Activated T-helper 17 cell treated with anti-CD3 and anti-CD28 coated beads, Interleukin-2, amount 50 U/mL, for 72 hours (primary cell): ENCODE data around the gene PRKCH. TPM values are rescaled to one million over a fixed set of nuclear protein-coding genes. Genes with fewer than 3 reads are reported as not detected.
"Not testable (repeated sequence)": the region's sequence is repeated elsewhere in the genome, so short reads cannot be mapped to it uniquely, and the experiment has no call there.

Experiments used
- ATAC-seq: fragments of 150-1000 bp; cut with Tn5 transposase; replicated peaks from 2 replicates; pipeline ENCODE4 v1.10.0; 2021; ENCODE audit warnings: mild to moderate bottlenecking, moderate library complexity
- H3K27ac Mint-ChIP-seq: one replicate; pipeline ENCODE4 v1.8.0; 2022; ENCODE audit warnings: mixed read lengths
- H3K27me3 Mint-ChIP-seq: one replicate; pipeline ENCODE4 v1.8.0; 2022; ENCODE audit warnings: mixed read lengths
- H3K36me3 Mint-ChIP-seq: one replicate; pipeline ENCODE4 v1.8.0; 2022; ENCODE audit warnings: low read depth, mild to moderate bottlenecking, mixed read lengths
- H3K4me1 Mint-ChIP-seq: one replicate; pipeline ENCODE4 v1.8.0; 2022; ENCODE audit warnings: mixed read lengths
- H3K4me3 Mint-ChIP-seq: one replicate; pipeline ENCODE4 v1.8.0; 2022; ENCODE audit warnings: mild to moderate bottlenecking, mixed read lengths
- H3K9me3 Mint-ChIP-seq: one replicate; pipeline ENCODE4 v1.8.0; 2022; ENCODE audit warnings: mixed read lengths
- total RNA-seq, 2 donors: library from RNA; stranded (reverse); gene quantifications; one replicate each; pipeline ENCODE4 v1.2.3, GENCODE V29; 2022

PRKCH gene
- total RNA-seq, 2 donors from 2014 or later = 127 to 148 TPM

DNA sequence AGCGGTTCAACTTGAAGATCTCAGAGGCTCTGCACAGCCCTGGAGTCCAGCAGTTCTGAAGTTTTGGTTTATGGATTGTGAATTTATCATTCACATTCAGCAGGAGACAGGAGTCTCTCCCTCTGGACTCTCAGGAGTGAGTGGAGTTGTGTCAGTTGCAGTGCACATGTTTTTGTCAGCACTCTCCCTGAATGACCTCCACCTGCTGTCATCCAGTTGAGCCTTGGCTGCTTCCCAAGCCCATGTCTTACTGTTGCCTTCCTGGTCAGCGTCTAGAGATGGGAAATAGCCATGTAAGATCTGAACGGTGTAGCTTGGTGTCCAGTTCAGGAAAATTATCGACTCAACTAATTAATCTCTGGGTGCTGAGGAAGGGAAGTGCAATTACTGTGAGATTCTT, 133.2 kb downstream of the PRKCH start:
- Mint-ChIP-seq H3K36me3 (peaks cover 100% of the 10 kb centered on the region), H3K27me3 (no peaks in the 10 kb centered on the region), H3K4me3 (peak overlapping the region; percentile 89), H3K4me1 (peaks cover 83% of the 10 kb centered on the region), H3K27ac (peak overlapping the region; percentile 89), H3K9me3 (no peaks in the 10 kb centered on the region)
- ATAC-seq = no peak

DNA sequence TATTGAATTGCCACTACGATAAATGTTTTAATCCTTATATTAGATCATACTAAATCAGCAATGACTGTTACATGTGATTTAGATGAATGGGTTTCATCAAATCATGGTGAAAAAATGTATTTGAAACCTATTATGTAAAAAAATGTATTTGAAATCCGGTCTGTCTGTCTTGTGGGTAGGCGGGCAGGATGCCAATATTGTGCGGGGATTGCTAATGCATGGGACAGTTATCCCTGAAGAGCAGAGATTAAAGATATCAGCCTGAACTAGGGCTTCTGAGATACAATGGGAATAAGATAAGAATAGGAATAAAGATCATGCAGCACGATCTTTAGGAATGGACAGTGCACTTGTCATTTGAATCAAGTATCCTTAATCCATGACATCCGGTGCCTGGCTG, 134.0 kb downstream of the PRKCH start:
- no peak for ATAC-seq
- Mint-ChIP-seq H3K9me3 (no peaks in the 10 kb centered on the region), H3K36me3 (peaks cover 100% of the 10 kb centered on the region), H3K4me3 (peak overlapping the region; percentile 89), H3K4me1 (peaks cover 75% of the 10 kb centered on the region), H3K27me3 (no peaks in the 10 kb centered on the region), H3K27ac (no peak overlapping the region)

DNA sequence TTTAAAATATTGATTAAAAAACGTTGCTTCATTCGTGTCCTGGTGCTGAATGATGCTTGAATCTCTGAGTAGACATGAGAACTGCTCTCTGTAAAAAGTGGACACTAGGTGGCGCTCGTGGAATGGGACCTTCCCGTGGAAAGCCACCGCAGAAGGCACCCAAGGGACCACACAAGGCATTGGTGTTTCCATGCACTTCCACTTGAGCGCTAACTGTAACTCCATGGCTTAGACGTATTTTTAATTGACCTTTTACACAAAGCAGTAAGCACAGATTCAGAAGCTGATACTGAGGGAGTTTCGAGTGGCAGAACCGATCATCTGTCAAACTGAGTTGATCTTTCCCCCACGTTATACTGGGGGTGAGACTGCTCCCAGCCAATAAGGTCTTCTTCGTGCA, 135.3 kb downstream of the PRKCH start:
- H3K36me3 Mint-ChIP-seq = peaks cover 100% of the 10 kb centered on the region
- no peaks in the 10 kb centered on the region for H3K27me3 Mint-ChIP-seq
- H3K4me1 Mint-ChIP-seq = peaks cover 73% of the 10 kb centered on the region
- peak overlapping the region; percentile 64 for H3K27ac Mint-ChIP-seq
- ATAC-seq = peak; percentile 33
- no peaks in the 10 kb centered on the region for H3K9me3 Mint-ChIP-seq
- no peak overlapping the region for H3K4me3 Mint-ChIP-seq

DNA sequence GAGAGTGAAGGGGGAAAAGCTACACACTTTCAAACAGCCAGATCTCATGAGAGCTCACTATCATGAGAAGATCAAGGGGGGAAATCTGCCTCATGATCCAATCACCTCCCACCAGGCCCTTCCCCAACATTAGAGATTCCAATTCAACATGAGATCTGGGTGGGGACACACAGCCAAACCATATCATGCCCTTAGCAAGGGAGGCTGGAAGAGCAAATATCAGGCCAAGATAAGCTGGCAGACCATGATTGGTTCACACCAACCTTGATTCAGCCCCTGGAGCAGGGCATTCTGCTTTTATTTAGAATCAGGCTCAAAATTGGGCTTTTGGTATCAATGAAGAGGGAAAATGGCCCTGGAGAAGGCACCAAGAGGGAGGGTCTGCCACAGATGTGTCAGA, 137.4 kb downstream of the PRKCH start:
- peaks cover 60% of the 10 kb centered on the region for H3K4me1 Mint-ChIP-seq
- peak overlapping the region; percentile 64 for H3K27ac Mint-ChIP-seq
- ATAC-seq = no peak
- no peak overlapping the region for H3K4me3 Mint-ChIP-seq
- H3K27me3 Mint-ChIP-seq = no peaks in the 10 kb centered on the region
- no peaks in the 10 kb centered on the region for H3K9me3 Mint-ChIP-seq
- peaks cover 100% of the 10 kb centered on the region for H3K36me3 Mint-ChIP-seq

- Mint-ChIP-seq H3K27me3 (no peaks in the 10 kb centered on the region), H3K9me3 (no peaks in the 10 kb centered on the region), H3K27ac (peak overlapping the region; percentile 64), H3K4me3 (no peak overlapping the region), H3K4me1 (peaks cover 63% of the 10 kb centered on the region), H3K36me3 (peaks cover 100% of the 10 kb centered on the region)
- no peak for ATAC-seq
Observed at GRCh38 chr14:61459229-61459628, 137.8 kb downstream of the PRKCH start.

DNA sequence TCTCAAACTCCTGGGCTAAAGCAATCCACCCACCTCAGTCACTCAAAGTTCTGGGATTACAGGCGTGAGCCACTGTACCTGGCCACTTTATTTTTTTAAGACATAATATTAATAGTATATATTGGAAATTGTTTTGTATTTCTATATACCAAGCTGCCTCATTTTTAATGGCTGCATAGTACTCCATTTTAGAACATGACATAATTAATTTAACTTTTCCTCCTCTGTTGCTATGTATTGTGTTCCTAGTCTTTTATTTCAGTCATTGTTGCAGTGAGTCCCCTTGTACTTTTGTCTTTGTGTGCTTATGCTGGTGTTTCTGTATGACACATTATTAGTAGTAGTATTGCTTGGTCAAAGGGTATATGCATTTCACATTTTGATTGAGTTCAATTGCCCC, 138.7 kb downstream of the PRKCH start:
- ATAC-seq = no peak
- Mint-ChIP-seq H3K36me3 (peaks cover 100% of the 10 kb centered on the region), H3K9me3 (no peaks in the 10 kb centered on the region), H3K4me1 (peaks cover 65% of the 10 kb centered on the region), H3K4me3 (no peak overlapping the region), H3K27me3 (no peaks in the 10 kb centered on the region), H3K27ac (no peak overlapping the region)

DNA sequence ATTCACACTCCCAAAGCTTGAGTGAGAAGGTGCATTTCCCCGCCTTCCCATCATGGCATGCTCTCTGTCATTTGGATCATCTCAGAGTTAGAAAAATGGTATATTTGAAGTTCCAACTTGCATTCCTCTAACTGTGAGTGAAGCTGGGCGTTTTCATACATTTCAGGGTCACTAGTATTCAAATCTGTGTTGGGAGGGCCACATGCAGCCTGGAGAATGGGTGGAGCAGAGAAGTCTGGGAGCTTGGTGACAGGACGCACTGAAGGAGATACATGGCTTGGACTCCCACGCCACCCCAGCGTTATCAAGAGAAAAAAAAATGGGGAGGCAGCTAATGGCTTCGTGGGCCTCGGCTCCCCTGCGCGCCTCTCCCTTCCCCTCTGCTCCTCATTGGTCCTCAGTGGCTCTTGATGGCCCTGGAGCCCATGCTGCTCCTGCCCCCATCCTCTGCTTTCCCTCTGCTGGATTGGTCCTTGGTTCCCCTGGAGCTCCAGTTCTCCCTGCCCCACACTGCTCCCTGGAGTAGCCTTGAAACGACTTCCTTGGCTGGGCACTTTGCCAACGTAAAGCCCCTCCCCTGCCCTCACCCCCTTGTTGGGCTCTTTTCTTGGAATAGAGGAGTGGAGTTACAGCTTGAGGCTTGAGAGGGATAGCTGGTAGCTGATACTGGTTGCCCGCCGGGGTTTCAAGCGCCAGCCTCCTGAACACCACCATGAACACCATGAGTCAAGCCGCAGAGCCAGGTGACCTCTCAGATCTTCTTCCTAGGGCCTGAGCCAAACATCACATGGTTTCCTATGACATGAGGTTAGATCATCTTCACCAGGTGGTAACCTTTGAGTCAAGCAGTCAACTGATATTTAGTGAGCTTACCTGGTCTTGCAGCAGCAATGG, 139.6 kb downstream of the PRKCH start:
- Mint-ChIP-seq H3K4me3 (peak overlapping the region; percentile 70), H3K27me3 (no peaks in the 10 kb centered on the region), H3K27ac (peak overlapping the region; percentile 89), H3K4me1 (peaks cover 61% of the 10 kb centered on the region), H3K36me3 (peaks cover 100% of the 10 kb centered on the region), H3K9me3 (no peaks in the 10 kb centered on the region)
- peak; percentile 96 for ATAC-seq

DNA sequence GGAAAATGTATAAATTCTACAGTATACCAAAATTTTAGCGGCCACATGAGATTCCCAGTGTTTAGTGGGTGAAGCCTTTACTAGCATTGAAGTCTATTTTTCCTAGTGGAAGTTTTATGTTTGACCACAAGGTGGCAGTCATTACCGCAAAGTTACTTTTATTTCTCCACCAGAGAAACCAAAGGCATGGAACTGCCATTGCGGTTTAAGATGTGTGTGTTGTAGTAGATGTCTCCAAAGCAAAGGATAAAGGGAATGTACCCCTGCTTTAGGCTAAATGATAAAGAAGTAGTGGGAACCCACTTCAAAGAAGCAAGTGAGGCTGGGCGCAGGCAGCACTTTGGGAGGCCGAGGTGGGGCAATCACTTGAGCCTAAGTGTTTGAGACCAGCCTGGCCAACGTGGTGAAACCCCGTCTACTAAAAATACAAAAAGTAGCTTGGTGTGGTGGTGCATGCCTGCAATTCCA, 140.5 kb downstream of the PRKCH start:
- H3K9me3 Mint-ChIP-seq = no peaks in the 10 kb centered on the region
- H3K27me3 Mint-ChIP-seq = no peaks in the 10 kb centered on the region
- peak; percentile 56 for ATAC-seq
- H3K4me3 Mint-ChIP-seq = peak overlapping the region; percentile 70
- H3K36me3 Mint-ChIP-seq = peaks cover 100% of the 10 kb centered on the region
- peak overlapping the region; percentile 89 for H3K27ac Mint-ChIP-seq
- H3K4me1 Mint-ChIP-seq = peaks cover 55% of the 10 kb centered on the region

- no peak for ATAC-seq
- peak overlapping the region; percentile 55 for H3K27ac Mint-ChIP-seq
- H3K27me3 Mint-ChIP-seq = no peaks in the 10 kb centered on the region
Observed at GRCh38 chr14:61462566-61463193, 141.3 kb downstream of the PRKCH start.

GRCh38 chr14:61463664-61464285, 142.4 kb downstream of the PRKCH start:
- Mint-ChIP-seq H3K27me3 (no peaks in the 10 kb centered on the region), H3K9me3 (no peaks in the 10 kb centered on the region), H3K36me3 (peaks cover 100% of the 10 kb centered on the region), H3K27ac (no peak overlapping the region), H3K4me3 (no peak overlapping the region), H3K4me1 (peaks cover 49% of the 10 kb centered on the region)
- no peak for ATAC-seq

More at GRCh38 chr14:61462566-61463193, 141.3 kb downstream of the PRKCH start:
- Mint-ChIP-seq H3K4me3 (no peak overlapping the region), H3K4me1 (peaks cover 52% of the 10 kb centered on the region), H3K9me3 (no peaks in the 10 kb centered on the region), H3K36me3 (peaks cover 100% of the 10 kb centered on the region)

GRCh38 chr14:61464539-61465320, 143.4 kb downstream of the PRKCH start:
- peak overlapping the region; percentile 28 for H3K27ac Mint-ChIP-seq
- H3K4me3 Mint-ChIP-seq = not testable (repeated sequence)

DNA sequence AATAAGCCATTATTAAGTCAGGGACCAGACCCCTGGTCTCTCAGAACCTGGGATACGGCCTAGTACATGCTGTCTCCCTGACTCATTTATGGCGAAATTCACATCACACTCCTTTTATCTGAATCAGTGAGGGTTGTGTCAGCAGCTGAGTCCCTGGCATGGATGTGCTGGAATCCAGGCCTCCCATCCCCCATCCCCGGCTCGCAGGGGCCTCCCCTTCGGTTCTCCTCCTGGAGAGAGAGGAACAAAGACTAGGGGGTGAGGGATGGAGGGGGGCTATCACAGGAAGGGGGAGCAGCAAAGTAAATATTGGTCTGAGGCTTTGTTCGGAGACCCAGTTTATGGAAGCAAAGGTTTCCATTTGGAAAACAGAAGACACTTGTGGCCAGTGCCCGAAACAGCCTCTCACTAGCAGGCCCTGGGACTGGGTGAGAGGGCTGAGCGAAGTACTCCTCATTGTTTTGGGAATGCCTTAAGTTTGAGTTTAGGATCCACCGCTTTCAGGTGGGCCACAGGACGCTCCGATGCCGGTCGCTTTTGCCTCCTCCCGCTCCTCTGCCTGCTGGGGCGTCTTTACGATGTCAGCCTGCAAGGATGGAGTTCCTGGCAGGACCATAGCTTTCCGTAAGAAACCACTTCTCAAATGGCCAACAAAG, 145.0 kb downstream of the PRKCH start:
- Mint-ChIP-seq H3K4me1 (peaks cover 60% of the 10 kb centered on the region), H3K27me3 (no peaks in the 10 kb centered on the region), H3K27ac (peak overlapping the region; percentile 28), H3K36me3 (peaks cover 100% of the 10 kb centered on the region), H3K9me3 (no peaks in the 10 kb centered on the region), H3K4me3 (no peak overlapping the region)
- no peak for ATAC-seq

More at GRCh38 chr14:61464539-61465320, 143.4 kb downstream of the PRKCH start:
- H3K27me3 Mint-ChIP-seq, H3K9me3 Mint-ChIP-seq, ATAC-seq: not testable (repeated sequence)
- Mint-ChIP-seq H3K36me3 (peaks cover 100% of the 10 kb centered on the region), H3K4me1 (peaks cover 53% of the 10 kb centered on the region)

DNA sequence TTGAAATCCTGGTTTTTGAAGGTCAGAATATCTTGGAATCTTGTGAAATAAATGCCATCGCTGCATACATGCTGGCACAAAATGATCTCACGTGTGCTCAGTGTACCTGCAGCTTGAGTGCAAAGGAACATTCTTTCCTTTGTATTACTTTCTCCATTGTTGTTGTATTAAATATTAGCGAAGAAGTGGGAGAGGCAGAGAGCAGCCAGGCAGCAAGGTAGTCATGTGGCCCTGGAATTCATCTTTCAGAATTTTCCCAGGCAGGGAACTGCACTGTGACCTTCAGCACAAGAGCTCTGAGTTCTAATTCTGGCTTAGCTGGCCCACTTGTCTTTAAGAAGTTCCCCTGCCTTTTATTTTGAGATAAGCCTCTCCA, 145.5 kb downstream of the PRKCH start:
- Mint-ChIP-seq H3K27ac (peak overlapping the region; percentile 18), H3K36me3 (peaks cover 100% of the 10 kb centered on the region)

More for the DNA sequence above, 145.5 kb downstream of the PRKCH start:
- Mint-ChIP-seq H3K4me1 (peaks cover 60% of the 10 kb centered on the region), H3K4me3 (no peak overlapping the region), H3K27me3 (no peaks in the 10 kb centered on the region), H3K9me3 (no peaks in the 10 kb centered on the region)
- no peak for ATAC-seq
